ENCODE measurements around the gene IL1RAP.

DNA sequence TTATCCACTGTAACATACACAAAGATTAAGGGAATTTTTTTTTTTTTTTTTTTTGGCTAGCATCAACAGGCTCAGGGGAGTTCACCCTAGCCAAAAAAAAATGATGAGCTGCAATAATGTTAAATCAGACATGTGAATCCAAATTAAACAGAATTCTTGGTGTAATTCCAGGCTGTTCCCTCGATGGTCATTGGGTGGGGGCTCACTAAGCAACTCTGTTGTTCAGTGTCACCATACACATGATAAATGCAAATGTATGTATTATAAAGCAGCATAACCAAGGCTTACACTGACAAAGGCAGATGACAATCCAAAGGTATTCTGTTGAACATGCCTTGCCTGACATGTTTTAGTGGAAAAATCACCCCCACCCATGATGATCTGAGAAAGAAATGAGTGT lies 29.0 kb downstream of the IL1RAP start:
- TF ChIP-seq, protein P1, sequence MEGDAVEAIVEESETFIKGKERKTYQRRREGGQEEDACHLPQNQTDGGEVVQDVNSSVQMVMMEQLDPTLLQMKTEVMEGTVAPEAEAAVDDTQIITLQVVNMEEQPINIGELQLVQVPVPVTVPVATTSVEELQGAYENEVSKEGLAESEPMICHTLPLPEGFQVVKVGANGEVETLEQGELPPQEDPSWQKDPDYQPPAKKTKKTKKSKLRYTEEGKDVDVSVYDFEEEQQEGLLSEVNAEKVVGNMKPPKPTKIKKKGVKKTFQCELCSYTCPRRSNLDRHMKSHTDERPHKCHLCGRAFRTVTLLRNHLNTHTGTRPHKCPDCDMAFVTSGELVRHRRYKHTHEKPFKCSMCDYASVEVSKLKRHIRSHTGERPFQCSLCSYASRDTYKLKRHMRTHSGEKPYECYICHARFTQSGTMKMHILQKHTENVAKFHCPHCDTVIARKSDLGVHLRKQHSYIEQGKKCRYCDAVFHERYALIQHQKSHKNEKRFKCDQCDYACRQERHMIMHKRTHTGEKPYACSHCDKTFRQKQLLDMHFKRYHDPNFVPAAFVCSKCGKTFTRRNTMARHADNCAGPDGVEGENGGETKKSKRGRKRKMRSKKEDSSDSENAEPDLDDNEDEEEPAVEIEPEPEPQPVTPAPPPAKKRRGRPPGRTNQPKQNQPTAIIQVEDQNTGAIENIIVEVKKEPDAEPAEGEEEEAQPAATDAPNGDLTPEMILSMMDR (conservative IDR thresholded peaks at IDR 0.05): no peak
- no peak for TF ChIP-seq ZFX (IDR thresholded peaks at IDR 0.05)

Measured in C4-2B (cell line).